Natural killer cell (primary cell): ENCODE results near the gene DAB2. TPM values are rescaled to one million over a fixed set of nuclear protein-coding genes. Genes with fewer than 3 reads are reported as not detected.

Source experiments
- ATAC-seq, 3 donors: fragments of 150-1000 bp in 2 of 3; fragments of 200-7000 bp in 1 of 3; cut with Tn5 transposase; 1 replicate in 1 of 3; 2 replicates in 2 of 3; pipeline ENCODE4 v1.10.0; 2021; ENCODE audit warnings: mild to moderate bottlenecking in 2 of 3, moderate library complexity in 2 of 3
- DNase-seq, 2 donors: peaks; one replicate each; pipeline versions ENCODE4 v3.0.0 to v3.0.0-alpha.2; 2013 to 2021; ENCODE audit warnings: mixed read lengths in 1 of 2
- H3K27ac ChIP-seq: one replicate; pipeline ENCODE4 v1.5.1; 2013; ENCODE audit warnings: mild to moderate bottlenecking, low read length
- H3K27me3 ChIP-seq: one replicate; pipeline ENCODE4 v1.6.1; 2013; ENCODE audit warnings: low read length; ENCODE audit not compliant: control insufficient read depth, insufficient read depth
- H3K36me3 ChIP-seq: one replicate; pipeline ENCODE4 v1.6.1; 2013; ENCODE audit warnings: low read length; ENCODE audit not compliant: control insufficient read depth, insufficient read depth
- H3K4me1 ChIP-seq: one replicate; pipeline ENCODE4 v1.6.1; 2013; ENCODE audit warnings: low read length; ENCODE audit not compliant: control insufficient read depth, insufficient read depth
- H3K4me3 ChIP-seq: one replicate; pipeline ENCODE4 v1.5.1; 2013; ENCODE audit warnings: low read length
- H3K9me3 ChIP-seq: one replicate; pipeline ENCODE4 v1.6.1; 2013; ENCODE audit warnings: low read length; ENCODE audit not compliant: control insufficient read depth, insufficient read depth
- H3K27ac Mint-ChIP-seq, 2 donors: one replicate each; pipeline ENCODE4 v1.8.0; 2022; ENCODE audit warnings: mild to moderate bottlenecking in 2 of 2, mixed read lengths in 2 of 2, moderate library complexity in 1 of 2
- H3K27me3 Mint-ChIP-seq, 2 donors: one replicate each; pipeline ENCODE4 v1.8.0; 2022; ENCODE audit warnings: low read depth in 2 of 2, mixed read lengths in 2 of 2
- H3K36me3 Mint-ChIP-seq: one replicate; pipeline ENCODE4 v1.8.0; 2022; ENCODE audit warnings: mixed read lengths
- H3K4me1 Mint-ChIP-seq, 2 donors: one replicate each; pipeline ENCODE4 v1.8.0; 2022; ENCODE audit warnings: mixed read lengths in 2 of 2
- H3K4me3 Mint-ChIP-seq: one replicate; pipeline ENCODE4 v1.8.0; 2022; ENCODE audit warnings: mild to moderate bottlenecking, moderate library complexity, mixed read lengths
- H3K9me3 Mint-ChIP-seq, 2 donors: one replicate each; pipeline ENCODE4 v1.8.0; 2022; ENCODE audit warnings: mixed read lengths in 2 of 2
- WGBS: methylation state at CpG from one replicate; pipeline ENCODE4 v1.1.7; 2013; ENCODE audit warnings: missing lambda C conversion rate; ENCODE audit not compliant: insufficient coverage; 5-methylcytosine and 5-hydroxymethylcytosine counted together
- intact Hi-C: fragments of 100-400 bp; cut with micrococcal nuclease; formaldehyde crosslinking; loops from one replicate; pipeline ENCODE4 v1.14.2; 2022
- total RNA-seq, 4 donors: library from RNA; stranded (reverse); fragments of 120-200 nt in 1 of 4; gene quantifications; one replicate each; pipeline versions ENCODE4 v1.2.3 to v1.2.4, GENCODE V29; 2013 to 2022
- TF ChIP-seq, protein P1 (sequence below): fragments of 200-600 bp; IDR thresholded peaks from one replicate; pipeline ENCODE4 v1.8.0; 2022; ENCODE audit warnings: antibody characterized with exemption

DAB2 gene
- total RNA-seq, 3 donors from 2014 or later (not counting 1 experiment from before 2014, with no cell fraction given) = 33.0 to 53.8 (median 36.9) TPM

GRCh38 chr5:39422036-39422606 is 2.7 kb downstream of the DAB2 start:
- peak overlapping the region; percentile 79 to 85 for H3K27ac Mint-ChIP-seq
- peak overlapping the region; percentile 96 for H3K4me3 Mint-ChIP-seq
- no peak overlapping the region for H3K27ac ChIP-seq
- DNase-seq = no peak
- H3K27me3 ChIP-seq = no peaks in the 10 kb centered on the region
- peaks cover 17% of the 10 kb centered on the region for H3K4me1 ChIP-seq
- no peaks in the 10 kb centered on the region for H3K36me3 ChIP-seq
- TF ChIP-seq, protein P1, sequence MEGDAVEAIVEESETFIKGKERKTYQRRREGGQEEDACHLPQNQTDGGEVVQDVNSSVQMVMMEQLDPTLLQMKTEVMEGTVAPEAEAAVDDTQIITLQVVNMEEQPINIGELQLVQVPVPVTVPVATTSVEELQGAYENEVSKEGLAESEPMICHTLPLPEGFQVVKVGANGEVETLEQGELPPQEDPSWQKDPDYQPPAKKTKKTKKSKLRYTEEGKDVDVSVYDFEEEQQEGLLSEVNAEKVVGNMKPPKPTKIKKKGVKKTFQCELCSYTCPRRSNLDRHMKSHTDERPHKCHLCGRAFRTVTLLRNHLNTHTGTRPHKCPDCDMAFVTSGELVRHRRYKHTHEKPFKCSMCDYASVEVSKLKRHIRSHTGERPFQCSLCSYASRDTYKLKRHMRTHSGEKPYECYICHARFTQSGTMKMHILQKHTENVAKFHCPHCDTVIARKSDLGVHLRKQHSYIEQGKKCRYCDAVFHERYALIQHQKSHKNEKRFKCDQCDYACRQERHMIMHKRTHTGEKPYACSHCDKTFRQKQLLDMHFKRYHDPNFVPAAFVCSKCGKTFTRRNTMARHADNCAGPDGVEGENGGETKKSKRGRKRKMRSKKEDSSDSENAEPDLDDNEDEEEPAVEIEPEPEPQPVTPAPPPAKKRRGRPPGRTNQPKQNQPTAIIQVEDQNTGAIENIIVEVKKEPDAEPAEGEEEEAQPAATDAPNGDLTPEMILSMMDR = no peak
- no peak for ATAC-seq
- no peaks in the 10 kb centered on the region for H3K36me3 Mint-ChIP-seq
- H3K27me3 Mint-ChIP-seq = no peaks in the 10 kb centered on the region
- 87% methylated on average over 2 of the region's 3 CpGs for WGBS
- intact Hi-C loops = no loop called here
- peaks cover 45 to 54% of the 10 kb centered on the region in 2 donors for H3K4me1 Mint-ChIP-seq
- H3K9me3 Mint-ChIP-seq = no peaks in the 10 kb centered on the region
- no peak overlapping the region for H3K4me3 ChIP-seq
- no peaks in the 10 kb centered on the region for H3K9me3 ChIP-seq

DNA sequence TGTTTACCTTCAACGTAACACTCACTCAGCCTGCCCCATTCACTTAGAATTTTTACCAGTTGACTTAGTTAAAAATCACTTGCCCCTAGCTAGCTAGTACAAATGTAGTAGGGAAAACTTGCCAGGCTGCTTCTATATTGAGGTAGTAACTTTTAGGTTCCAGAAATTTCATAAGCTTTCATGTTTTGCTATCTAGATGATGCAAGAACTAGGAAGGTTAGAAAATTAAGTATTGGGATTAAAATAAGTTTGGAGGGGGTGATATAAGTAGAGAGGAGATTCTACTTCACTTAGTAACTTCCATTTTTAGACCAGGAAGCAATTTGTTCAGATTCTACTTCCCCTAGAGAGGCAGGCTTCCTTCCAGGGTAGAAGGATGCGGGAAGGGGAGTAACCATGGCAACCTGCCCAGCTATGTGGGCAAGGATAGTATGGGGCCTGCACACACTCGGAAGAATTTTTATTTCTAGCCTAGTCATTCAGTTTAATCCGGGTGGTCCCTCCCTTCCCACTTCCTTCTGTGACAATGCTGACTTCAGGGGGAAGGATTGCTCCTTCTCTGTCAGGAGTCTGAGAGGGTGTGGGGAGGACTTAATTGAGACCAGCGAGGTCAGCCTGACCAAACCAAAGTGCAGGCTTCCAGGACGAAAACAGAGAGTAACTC is 4.2 kb downstream of the DAB2 start:
- WGBS = 52% methylated on average over 3 of the region's 6 CpGs
- Histone ChIP-seq H3K36me3 (no peaks in the 10 kb centered on the region), H3K4me3 (no peak overlapping the region), H3K4me1 (peaks cover 17% of the 10 kb centered on the region), H3K27me3 (no peaks in the 10 kb centered on the region), H3K9me3 (no peaks in the 10 kb centered on the region), H3K27ac (no peak overlapping the region)
- intact Hi-C loops = loop anchor here (1.0 kb wide), 1 partner anchor 21 kb away; no protein-coding TSS in a partner anchor
- no peak for DNase-seq
- TF ChIP-seq, protein P1 = no peak
- no peak for ATAC-seq
- H3K4me3 Mint-ChIP-seq = no peak overlapping the region
- H3K4me1 Mint-ChIP-seq = peaks cover 58 to 66% of the 10 kb centered on the region in 2 donors
- peak overlapping the region; percentile 68 to 85 for H3K27ac Mint-ChIP-seq
- H3K27me3 Mint-ChIP-seq = no peaks in the 10 kb centered on the region
- H3K36me3 Mint-ChIP-seq = peaks cover 9% of the 10 kb centered on the region
- no peaks in the 10 kb centered on the region for H3K9me3 Mint-ChIP-seq

GRCh38 chr5:39419796-39420195 is 5.0 kb downstream of the DAB2 start:
- Mint-ChIP-seq H3K27me3 (no peaks in the 10 kb centered on the region), H3K36me3 (peaks cover 9% of the 10 kb centered on the region), H3K27ac (peak overlapping the region; percentile 61 to 68), H3K4me3 (no peak overlapping the region), H3K4me1 (peaks cover 65 to 66% of the 10 kb centered on the region in 2 donors), H3K9me3 (no peaks in the 10 kb centered on the region)
- no peaks in the 10 kb centered on the region for H3K36me3 ChIP-seq
- intact Hi-C loops = loop anchor here (1.0 kb wide), 1 partner anchor 20 kb away; no protein-coding TSS in a partner anchor
- H3K27ac ChIP-seq = no peak overlapping the region
- no peaks in the 10 kb centered on the region for H3K9me3 ChIP-seq
- DNase-seq = no peak
- ATAC-seq = no peak
- peaks cover 12% of the 10 kb centered on the region for H3K4me1 ChIP-seq
- 85% methylated on average over 1 of the region's 1 CpG for WGBS
- no peaks in the 10 kb centered on the region for H3K27me3 ChIP-seq
- H3K4me3 ChIP-seq = no peak overlapping the region
- TF ChIP-seq, protein P1 = no peak
